Activated CD4-positive, alpha-beta T cell treated with anti-CD3 and anti-CD28 coated beads for 36 hours (primary cell): Measurements from ENCODE around the gene TMEM221. TPM values are rescaled to one million over a fixed set of nuclear protein-coding genes. Genes with fewer than 3 reads are reported as not detected.
A peak's percentile ranks its signal among the peaks of the same experiment; 100 is the strongest.

Source experiments
- ATAC-seq: fragments of 200-7000 bp; cut with Tn5 transposase; one replicate; pipeline ENCODE4 v1.10.0; 2021; ENCODE audit warnings: mild to moderate bottlenecking, moderate library complexity
- CTCF ChIA-PET: fragments of 350-600 bp; sonication (Branson Sonifier 250); formaldehyde crosslinking; loops from one replicate; lab custom pipeline; 2021; ENCODE audit warnings: antibody characterized with exemption; lab: Charles Lee
- POLR2A ChIA-PET: fragments of 350-600 bp; sonication (Branson Sonifier 250); formaldehyde crosslinking; loops from one replicate; lab custom pipeline; 2021; ENCODE audit warnings: antibody characterized with exemption, inconsistent platforms; lab: Charles Lee
- DNase-seq: peaks from one replicate; pipeline ENCODE4 v3.0.0-alpha.2; 2020
- H3K27ac Mint-ChIP-seq: one replicate; pipeline ENCODE4 v1.8.0; 2021; ENCODE audit warnings: mixed read lengths
- H3K27me3 Mint-ChIP-seq: one replicate; pipeline ENCODE4 v1.8.0; 2021; ENCODE audit warnings: mixed read lengths
- H3K36me3 Mint-ChIP-seq: one replicate; pipeline ENCODE4 v1.8.0; 2021; ENCODE audit warnings: low read depth, mixed read lengths
- H3K4me1 Mint-ChIP-seq: one replicate; pipeline ENCODE4 v1.8.0; 2021; ENCODE audit warnings: mixed read lengths
- H3K4me3 Mint-ChIP-seq: one replicate; pipeline ENCODE4 v1.8.0; 2021; ENCODE audit warnings: mild to moderate bottlenecking, moderate library complexity, mixed read lengths
- H3K9me3 Mint-ChIP-seq: one replicate; pipeline ENCODE4 v1.8.0; 2021; ENCODE audit warnings: low read depth, mixed read lengths
- intact Hi-C, 2 experiments: fragments of 100-400 bp; cut with DNase I in 1 of 2; cut with micrococcal nuclease in 1 of 2; formaldehyde crosslinking; loops; one replicate each; pipeline versions ENCODE4 v1.14.2 to v1.15.1; 2022 to 2024; cut with DNase I, micrococcal nuclease
- total RNA-seq, 2 experiments: library from RNA; stranded (reverse); gene quantifications; one replicate each; pipeline ENCODE4 v1.2.3, GENCODE V29; 2021

Gene TMEM221
- total RNA-seq, 2 experiments from 2014 or later: not detected

DNA sequence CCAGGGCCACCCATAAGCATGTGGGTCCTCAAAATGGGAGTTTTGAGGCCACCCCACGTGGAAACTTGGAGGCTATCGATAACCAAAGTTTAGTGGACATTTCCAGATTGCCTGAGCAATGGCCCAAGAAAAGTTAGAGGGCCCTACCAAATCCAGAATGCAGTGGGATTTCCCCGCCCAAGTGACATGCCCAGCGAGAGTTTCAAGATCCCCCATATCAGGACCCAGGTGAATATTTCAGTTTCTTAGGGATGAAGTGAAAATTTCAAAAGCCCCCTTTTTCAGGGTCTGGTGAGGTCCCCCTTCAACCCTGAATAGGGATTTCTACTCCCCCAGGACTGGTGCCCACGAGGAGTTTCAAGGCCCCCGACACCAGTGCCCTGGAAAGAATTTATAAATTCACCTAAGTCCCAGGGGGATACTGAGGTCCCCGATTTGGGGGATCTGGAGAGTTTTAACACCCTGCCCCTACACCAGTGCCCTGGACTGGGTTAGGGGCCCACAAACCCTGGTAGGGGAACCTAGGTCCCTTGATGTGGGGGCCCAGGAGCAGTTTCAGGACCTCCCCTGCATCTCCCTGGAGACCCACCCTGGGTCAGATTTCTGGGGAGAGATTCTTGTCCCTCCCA lies 43.7 kb downstream of the TMEM221 start:
- no peak for DNase-seq
- H3K27ac Mint-ChIP-seq: peak overlapping the region; percentile 90
- intact Hi-C loops: loop anchor here (1.0 to 2.0 kb wide), 2 partner anchors 14 to 15 kb away; no protein-coding TSS in a partner anchor
- CTCF ChIA-PET: interaction anchor here (0.6 to 1.7 kb wide), 5 partner anchors 15 to 72 kb away, joined by 3 to 7 read pairs (median 5); no protein-coding TSS in a partner anchor
- peaks cover 28% of the 10 kb centered on the region for H3K4me1 Mint-ChIP-seq
- no peaks in the 10 kb centered on the region for H3K27me3 Mint-ChIP-seq
- POLR2A ChIA-PET: interaction anchor here (0.6 to 1.5 kb wide), 3 partner anchors 95 to 325 kb away, joined by 3 to 6 read pairs (median 5); partner anchors contain the start of genes DDA1 and USE1
- peaks cover 7% of the 10 kb centered on the region for H3K36me3 Mint-ChIP-seq
- no peaks in the 10 kb centered on the region for H3K9me3 Mint-ChIP-seq
- H3K4me3 Mint-ChIP-seq: peak overlapping the region; percentile 76
- no peak for ATAC-seq

DNA sequence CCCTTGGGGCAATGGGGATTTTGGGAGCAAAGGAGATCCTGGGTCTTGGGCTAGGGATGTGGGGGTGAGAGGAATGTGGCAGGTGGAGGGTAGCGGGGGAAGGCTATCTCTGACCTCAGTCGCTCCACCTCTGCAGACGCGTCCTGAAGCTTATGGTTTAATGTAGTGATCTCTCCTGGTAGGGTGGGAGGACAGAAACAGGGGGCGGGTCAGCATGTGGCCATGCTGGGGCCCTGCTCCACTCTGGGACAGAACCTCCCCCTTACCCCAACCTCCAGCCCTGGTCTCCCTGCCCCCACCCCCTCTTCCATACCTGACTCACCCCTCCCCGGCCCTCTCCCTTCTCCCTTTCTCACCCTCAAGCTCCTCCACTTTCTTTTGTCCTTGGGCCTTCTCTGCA lies 44.5 kb downstream of the TMEM221 start:
- CTCF ChIA-PET: interaction anchor here (0.6 to 1.7 kb wide), 5 partner anchors 15 to 1284 kb away, joined by 3 to 9 read pairs (median 3); partner anchors contain the start of gene MVB12A
- Mint-ChIP-seq H3K27me3 (no peaks in the 10 kb centered on the region), H3K4me3 (peak overlapping the region; percentile 76), H3K27ac (peak overlapping the region; percentile 90), H3K36me3 (peaks cover 7% of the 10 kb centered on the region), H3K9me3 (no peaks in the 10 kb centered on the region), H3K4me1 (peaks cover 28% of the 10 kb centered on the region)
- intact Hi-C loops: loop anchor here in 1 of 2 experiments (2.0 kb wide), 1 partner anchor 13 kb away; no protein-coding TSS in a partner anchor
- no peak for DNase-seq
- no peak for ATAC-seq
- POLR2A ChIA-PET: no interaction called here

DNA sequence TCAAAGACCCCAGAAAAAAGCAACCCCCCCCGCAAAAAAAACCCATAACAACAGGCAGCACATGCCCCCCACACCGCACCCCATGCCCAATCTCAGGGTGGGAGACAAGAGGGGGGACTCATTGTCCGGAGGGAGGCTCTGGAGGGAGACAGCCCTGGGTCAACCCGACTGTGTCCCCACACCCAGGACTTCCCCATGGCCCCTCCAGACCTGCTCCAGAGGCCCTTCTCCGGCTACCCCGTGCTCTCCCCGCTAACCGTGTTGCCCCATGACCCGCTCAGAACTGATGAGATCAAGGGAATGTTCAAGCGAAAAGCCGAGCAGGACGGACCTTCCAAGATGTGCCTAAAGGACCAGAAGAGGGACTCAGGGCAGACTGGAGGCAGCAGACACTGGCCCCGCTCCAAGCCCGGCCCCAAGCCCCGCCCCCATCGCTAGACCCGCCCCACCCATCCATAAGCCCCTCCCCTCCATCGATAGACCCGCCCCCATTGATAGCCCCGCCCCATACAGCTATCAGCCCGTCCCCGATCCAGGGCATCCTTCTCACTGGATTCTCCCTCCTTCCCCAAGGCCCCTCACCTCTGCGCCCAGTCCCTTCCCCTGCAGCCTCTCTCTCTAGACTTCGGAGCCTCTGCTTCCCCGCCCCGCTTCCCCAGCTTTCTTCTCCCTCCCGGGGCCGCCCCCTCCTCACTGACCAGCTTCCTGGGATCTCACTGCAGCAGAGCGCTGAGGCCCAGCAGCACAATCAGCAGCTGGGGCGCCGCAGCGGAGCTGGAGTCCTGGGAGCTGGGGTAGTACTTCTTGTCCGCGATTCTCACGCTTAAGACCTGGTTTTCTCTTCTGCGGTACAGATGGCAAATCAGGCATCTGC lies 45.2 kb downstream of the TMEM221 start:
- ChIA-PET POLR2A (interaction anchor here (0.6 kb wide), 1 partner anchor 399 kb away, joined by 3 read pairs; no protein-coding TSS in a partner anchor), CTCF (interaction anchor here (0.6 to 1.7 kb wide), 6 partner anchors 13 to 69 kb away, joined by 3 to 9 read pairs (median 3); partner anchors contain the start of gene MVB12A)
- ATAC-seq (peak; percentile 53), DNase-seq (peak; percentile 78)
- intact Hi-C loops: loop anchor here in 1 of 2 experiments (1.0 kb wide), 1 partner anchor 12 kb away; no protein-coding TSS in a partner anchor
- peaks cover 28% of the 10 kb centered on the region for H3K4me1 Mint-ChIP-seq
- no peaks in the 10 kb centered on the region for H3K27me3 Mint-ChIP-seq
- no peaks in the 10 kb centered on the region for H3K9me3 Mint-ChIP-seq
- H3K36me3 Mint-ChIP-seq: peaks cover 7% of the 10 kb centered on the region
- peak overlapping the region; percentile 76 for H3K4me3 Mint-ChIP-seq
- peak overlapping the region; percentile 72 for H3K27ac Mint-ChIP-seq

GRCh38 chr19:17401628-17402027 lies 46.8 kb downstream of the TMEM221 start:
- Mint-ChIP-seq H3K27ac (no peak overlapping the region), H3K36me3 (peaks cover 7% of the 10 kb centered on the region), H3K4me3 (no peak overlapping the region), H3K9me3 (no peaks in the 10 kb centered on the region), H3K27me3 (no peaks in the 10 kb centered on the region), H3K4me1 (peaks cover 17% of the 10 kb centered on the region)
- intact Hi-C loops: no loop called here
- DNase-seq: no peak
- ChIA-PET POLR2A (no interaction called here), CTCF (no interaction called here)
- ATAC-seq: no peak

GRCh38 chr19:17398902-17399527 lies 49.5 kb downstream of the TMEM221 start:
- H3K27me3 Mint-ChIP-seq: no peaks in the 10 kb centered on the region
- peaks cover 7% of the 10 kb centered on the region for H3K36me3 Mint-ChIP-seq
- no peak overlapping the region for H3K27ac Mint-ChIP-seq
- intact Hi-C loops: no loop called here
- POLR2A ChIA-PET: interaction anchor here (0.9 kb wide), 1 partner anchor 16 kb away, joined by 4 read pairs; no protein-coding TSS in a partner anchor
- H3K4me3 Mint-ChIP-seq: no peak overlapping the region
- H3K4me1 Mint-ChIP-seq: peaks cover 17% of the 10 kb centered on the region
- DNase-seq (no peak), ATAC-seq (no peak)
- CTCF ChIA-PET: interaction anchor here (0.6 to 1.4 kb wide), 5 partner anchors 8 to 442 kb away, joined by 3 to 4 read pairs (median 3); no protein-coding TSS in a partner anchor
- no peaks in the 10 kb centered on the region for H3K9me3 Mint-ChIP-seq

- DNase-seq (peak; percentile 64), ATAC-seq (peak; percentile 14)
- no peaks in the 10 kb centered on the region for H3K36me3 Mint-ChIP-seq
- H3K9me3 Mint-ChIP-seq: no peaks in the 10 kb centered on the region
- peaks cover 2% of the 10 kb centered on the region for H3K27me3 Mint-ChIP-seq
- peaks cover 24% of the 10 kb centered on the region for H3K4me1 Mint-ChIP-seq
- POLR2A ChIA-PET: no interaction called here
- intact Hi-C loops: loop anchor here (1.0 to 5.0 kb wide), 3 partner anchors 71 to 318 kb away; partner anchors contain the start of genes HAUS8 (in 1 of the 2) and MYO9B (in 1 of the 2)
- no peak overlapping the region for H3K4me3 Mint-ChIP-seq
- CTCF ChIA-PET: interaction anchor here (0.9 to 1.3 kb wide), 2 partner anchors 9 to 77 kb away, joined by 3 read pairs; no protein-coding TSS in a partner anchor
- no peak overlapping the region for H3K27ac Mint-ChIP-seq
Measured at GRCh38 chr19:17394891-17395415, 53.5 kb downstream of the TMEM221 start.

- H3K36me3 Mint-ChIP-seq: no peaks in the 10 kb centered on the region
- ChIA-PET POLR2A (no interaction called here), CTCF (interaction anchor here (0.8 to 1.1 kb wide), 3 partner anchors 61 to 88 kb away, joined by 3 read pairs; partner anchors contain the start of gene MRPL34)
- intact Hi-C loops: loop anchor here (5.0 kb wide), 2 partner anchors 73 to 317 kb away; partner anchors contain the start of genes HAUS8 (in 1 of the 2) and MYO9B (in 1 of the 2)
- peaks cover 4% of the 10 kb centered on the region for H3K27me3 Mint-ChIP-seq
- ATAC-seq (no peak), DNase-seq (no peak)
- H3K4me1 Mint-ChIP-seq: peaks cover 24% of the 10 kb centered on the region
- H3K9me3 Mint-ChIP-seq: no peaks in the 10 kb centered on the region
- H3K27ac Mint-ChIP-seq: no peak within 1 kb of the TSS
- H3K4me3 Mint-ChIP-seq: no peak within 1 kb of the TSS
Measured at GRCh38 chr19:17393914-17394313, 54.6 kb downstream of the TMEM221 start, which contains the start of gene CCDC194. CCDC194 (minus strand) TSS chr19:17394196; CDS start chr19:17394158, 38 bp downstream.

GRCh38 chr19:17393002-17393401 lies 55.5 kb downstream of the TMEM221 start:
- Mint-ChIP-seq H3K27ac (no peak overlapping the region), H3K4me3 (no peak overlapping the region), H3K27me3 (peaks cover 4% of the 10 kb centered on the region), H3K4me1 (peaks cover 24% of the 10 kb centered on the region), H3K9me3 (no peaks in the 10 kb centered on the region), H3K36me3 (no peaks in the 10 kb centered on the region)
- intact Hi-C loops: loop anchor here (5.0 kb wide), 2 partner anchors 74 to 316 kb away; partner anchors contain the start of genes HAUS8 (in 1 of the 2) and MYO9B (in 1 of the 2)
- DNase-seq (no peak), ATAC-seq (no peak)
- ChIA-PET POLR2A (no interaction called here), CTCF (interaction anchor here (0.6 to 1.1 kb wide), 3 partner anchors 60 to 150 kb away, joined by 3 read pairs; partner anchors contain the start of gene MRPL34)

- Mint-ChIP-seq H3K9me3 (no peaks in the 10 kb centered on the region), H3K27me3 (peaks cover 4% of the 10 kb centered on the region), H3K4me1 (peaks cover 24% of the 10 kb centered on the region), H3K27ac (no peak overlapping the region), H3K4me3 (peak overlapping the region; percentile 83), H3K36me3 (no peaks in the 10 kb centered on the region)
- DNase-seq: no peak
- CTCF ChIA-PET: interaction anchor here (0.6 to 1.3 kb wide), 5 partner anchors 9 to 186 kb away, joined by 3 to 5 read pairs (median 4); no protein-coding TSS in a partner anchor
- peak; percentile 6 for ATAC-seq
- intact Hi-C loops: loop anchor here (1.0 to 5.0 kb wide), 13 partner anchors 12 to 314 kb away; partner anchors contain the start of genes BABAM1 (in 1 of the 2), BST2 (in 1 of the 2), COLGALT1 (in 1 of the 2) and DDA1 (in 1 of the 2)
- POLR2A ChIA-PET: interaction anchor here (0.6 kb wide), 1 partner anchor 354 kb away, joined by 3 read pairs; no protein-coding TSS in a partner anchor
Measured at GRCh38 chr19:17391371-17392151, 56.9 kb downstream of the TMEM221 start.
